ENCODE measurements around the gene UBXN2A.

UBXN2A gene

GRCh38 chr2:24015562-24016375, 75.5 kb downstream of the UBXN2A start:
- H3K4me3 ChIP-seq (ENCODE audit: extremely low read depth, insufficient read depth, low read length, poor library complexity, severe bottlenecking): no peak overlapping the region
- H3K4me1 ChIP-seq (ENCODE audit: control insufficient read depth, insufficient read depth, low read length, poor library complexity, severe bottlenecking): peaks cover 38% of the 10 kb centered on the region
- H3K9me3 ChIP-seq (ENCODE audit: control insufficient read depth, low read length): no peaks in the 10 kb centered on the region
- no peaks in the 10 kb centered on the region for H3K36me3 ChIP-seq (ENCODE audit: control insufficient read depth, insufficient read depth, low read length)
- WGBS, 2 experiments (ENCODE audit: insufficient coverage in 2 of 2): 62 to 68% methylated on average over 9 of the region's 11 CpGs
- peak overlapping the region; percentile 81 for H3K27ac ChIP-seq (ENCODE audit: low read depth, low read length, severe bottlenecking)

GRCh38 chr2:24016376-24016761, 76.1 kb downstream of the UBXN2A start:
- peak overlapping the region; percentile 81 for H3K27ac ChIP-seq (ENCODE audit: low read depth, low read length, severe bottlenecking)
- WGBS, 2 experiments (ENCODE audit: insufficient coverage in 2 of 2): 81 to 91% methylated on average over 3 to 7 of the region's 9 CpGs

GRCh38 chr2:24016853-24017703, 76.8 kb downstream of the UBXN2A start:
- H3K27ac ChIP-seq (ENCODE audit: low read depth, low read length, severe bottlenecking): peak overlapping the region; percentile 81
- no peak overlapping the region for H3K4me3 ChIP-seq (ENCODE audit: extremely low read depth, insufficient read depth, low read length, poor library complexity, severe bottlenecking)
- no peaks in the 10 kb centered on the region for H3K36me3 ChIP-seq (ENCODE audit: control insufficient read depth, insufficient read depth, low read length)
- WGBS, 2 experiments (ENCODE audit: insufficient coverage in 2 of 2): 92 to 96% methylated on average over 25 to 32 of the region's 35 CpGs
- peaks cover 38% of the 10 kb centered on the region for H3K4me1 ChIP-seq (ENCODE audit: control insufficient read depth, insufficient read depth, low read length, poor library complexity, severe bottlenecking)
- no peaks in the 10 kb centered on the region for H3K9me3 ChIP-seq (ENCODE audit: control insufficient read depth, low read length)

More at GRCh38 chr2:24016376-24016761, 76.1 kb downstream of the UBXN2A start:
- H3K4me3 ChIP-seq (ENCODE audit: extremely low read depth, insufficient read depth, low read length, poor library complexity, severe bottlenecking): no peak overlapping the region
- peaks cover 38% of the 10 kb centered on the region for H3K4me1 ChIP-seq (ENCODE audit: control insufficient read depth, insufficient read depth, low read length, poor library complexity, severe bottlenecking)
- H3K36me3 ChIP-seq (ENCODE audit: control insufficient read depth, insufficient read depth, low read length): no peaks in the 10 kb centered on the region
- H3K9me3 ChIP-seq (ENCODE audit: control insufficient read depth, low read length): no peaks in the 10 kb centered on the region

GRCh38 chr2:24017711-24018110, 77.4 kb downstream of the UBXN2A start:
- Histone ChIP-seq H3K4me1 (ENCODE audit: control insufficient read depth, insufficient read depth, low read length, poor library complexity, severe bottlenecking) (peaks cover 33% of the 10 kb centered on the region), H3K36me3 (ENCODE audit: control insufficient read depth, insufficient read depth, low read length) (peaks cover 3% of the 10 kb centered on the region), H3K9me3 (ENCODE audit: control insufficient read depth, low read length) (no peaks in the 10 kb centered on the region), H3K27ac (ENCODE audit: low read depth, low read length, severe bottlenecking) (no peak overlapping the region), H3K4me3 (ENCODE audit: extremely low read depth, insufficient read depth, low read length, poor library complexity, severe bottlenecking) (no peak overlapping the region)
- WGBS, 2 experiments (ENCODE audit: insufficient coverage in 2 of 2): 90 to 94% methylated on average over 3 to 6 of the region's 8 CpGs

GRCh38 chr2:24018241-24018640, 78.0 kb downstream of the UBXN2A start:
- Histone ChIP-seq H3K4me1 (ENCODE audit: control insufficient read depth, insufficient read depth, low read length, poor library complexity, severe bottlenecking) (peaks cover 28% of the 10 kb centered on the region), H3K4me3 (ENCODE audit: extremely low read depth, insufficient read depth, low read length, poor library complexity, severe bottlenecking) (no peak overlapping the region), H3K36me3 (ENCODE audit: control insufficient read depth, insufficient read depth, low read length) (peaks cover 9% of the 10 kb centered on the region), H3K27ac (ENCODE audit: low read depth, low read length, severe bottlenecking) (no peak overlapping the region), H3K9me3 (ENCODE audit: control insufficient read depth, low read length) (no peaks in the 10 kb centered on the region)
- 77 to 91% methylated on average over 4 to 6 of the region's 9 CpGs for WGBS, 2 experiments (ENCODE audit: insufficient coverage in 2 of 2)

- WGBS, 2 experiments (ENCODE audit: insufficient coverage in 2 of 2): 93 to 96% methylated on average over 3 to 4 of the region's 5 CpGs
- H3K9me3 ChIP-seq (ENCODE audit: control insufficient read depth, low read length): no peaks in the 10 kb centered on the region
- no peak overlapping the region for H3K27ac ChIP-seq (ENCODE audit: low read depth, low read length, severe bottlenecking)
- H3K4me3 ChIP-seq (ENCODE audit: extremely low read depth, insufficient read depth, low read length, poor library complexity, severe bottlenecking): no peak overlapping the region
- H3K4me1 ChIP-seq (ENCODE audit: control insufficient read depth, insufficient read depth, low read length, poor library complexity, severe bottlenecking): peaks cover 26% of the 10 kb centered on the region
- H3K36me3 ChIP-seq (ENCODE audit: control insufficient read depth, insufficient read depth, low read length): peaks cover 15% of the 10 kb centered on the region
These were observed 79.5 kb downstream of the UBXN2A start for GRCh38 chr2:24019729-24020128.

GRCh38 chr2:24020244-24020643, 80.0 kb downstream of the UBXN2A start:
- WGBS, 2 experiments (ENCODE audit: insufficient coverage in 2 of 2): 68 to 100% methylated on average over 1 to 3 of the region's 4 CpGs
- Histone ChIP-seq H3K4me1 (ENCODE audit: control insufficient read depth, insufficient read depth, low read length, poor library complexity, severe bottlenecking) (peaks cover 22% of the 10 kb centered on the region), H3K4me3 (ENCODE audit: extremely low read depth, insufficient read depth, low read length, poor library complexity, severe bottlenecking) (no peak overlapping the region), H3K27ac (ENCODE audit: low read depth, low read length, severe bottlenecking) (no peak overlapping the region), H3K36me3 (ENCODE audit: control insufficient read depth, insufficient read depth, low read length) (peaks cover 20% of the 10 kb centered on the region), H3K9me3 (ENCODE audit: control insufficient read depth, low read length) (no peaks in the 10 kb centered on the region)

- Histone ChIP-seq H3K4me1 (ENCODE audit: control insufficient read depth, insufficient read depth, low read length, poor library complexity, severe bottlenecking) (peaks cover 11% of the 10 kb centered on the region), H3K4me3 (ENCODE audit: extremely low read depth, insufficient read depth, low read length, poor library complexity, severe bottlenecking) (no peak overlapping the region), H3K36me3 (ENCODE audit: control insufficient read depth, insufficient read depth, low read length) (peaks cover 27% of the 10 kb centered on the region), H3K27ac (ENCODE audit: low read depth, low read length, severe bottlenecking) (no peak overlapping the region), H3K9me3 (ENCODE audit: control insufficient read depth, low read length) (no peaks in the 10 kb centered on the region)
- 83 to 89% methylated on average over 9 to 17 of the region's 19 CpGs for WGBS, 2 experiments (ENCODE audit: insufficient coverage in 2 of 2)
These were observed 81.1 kb downstream of the UBXN2A start for GRCh38 chr2:24021122-24021998.

- 94% methylated on average over 14 of the region's 14 CpGs for WGBS, 2 experiments (ENCODE audit: insufficient coverage in 2 of 2)
- H3K9me3 ChIP-seq (ENCODE audit: control insufficient read depth, low read length): no peaks in the 10 kb centered on the region
These were observed 82.2 kb downstream of the UBXN2A start for GRCh38 chr2:24022324-24022974.

More at GRCh38 chr2:24022324-24022974, 82.2 kb downstream of the UBXN2A start:
- H3K4me3 ChIP-seq (ENCODE audit: extremely low read depth, insufficient read depth, low read length, poor library complexity, severe bottlenecking): no peak overlapping the region
- peaks cover 34% of the 10 kb centered on the region for H3K36me3 ChIP-seq (ENCODE audit: control insufficient read depth, insufficient read depth, low read length)
- no peak overlapping the region for H3K27ac ChIP-seq (ENCODE audit: low read depth, low read length, severe bottlenecking)
- peaks cover 4% of the 10 kb centered on the region for H3K4me1 ChIP-seq (ENCODE audit: control insufficient read depth, insufficient read depth, low read length, poor library complexity, severe bottlenecking)
